CD4-positive, CD25-positive, alpha-beta regulatory T cell (primary cell): ENCODE data around the gene PSORS1C1. TPM values are rescaled to one million over a fixed set of nuclear protein-coding genes. Genes with fewer than 3 reads are reported as not detected.

ENCODE experiments used
- ATAC-seq, 2 donors: fragments of 150-1000 bp; cut with Tn5 transposase; one replicate each; pipeline ENCODE4 v1.10.0; 2021; ENCODE audit warnings: low read depth in 2 of 2, moderate number of reproducible peaks in 2 of 2, moderate library complexity in 1 of 2
- DNase-seq, 3 donors: peaks; one replicate each; pipeline versions ENCODE4 v3.0.0 to v3.0.0-alpha.2; 2012 to 2022; ENCODE audit warnings: mixed read lengths in 1 of 3
- H3K27ac ChIP-seq: one replicate; pipeline ENCODE4 v1.7.0; 2013; ENCODE audit warnings: mild to moderate bottlenecking, low read length; ENCODE audit not compliant: insufficient read depth, poor library complexity, severe bottlenecking
- H3K27me3 ChIP-seq: one replicate; pipeline ENCODE4 v1.7.0; 2013; ENCODE audit warnings: low read length; ENCODE audit not compliant: control insufficient read depth, insufficient read depth
- H3K36me3 ChIP-seq: one replicate; pipeline ENCODE4 v1.7.0; 2013; ENCODE audit warnings: mild to moderate bottlenecking, low read length, moderate library complexity; ENCODE audit not compliant: control insufficient read depth, insufficient read depth
- H3K4me1 ChIP-seq: 2 replicates; pipeline ENCODE4 v1.7.0; 2013; ENCODE audit warnings: mild to moderate bottlenecking, low read length; ENCODE audit not compliant: insufficient read depth, control insufficient read depth, poor library complexity, severe bottlenecking
- H3K4me3 ChIP-seq: one replicate; pipeline ENCODE4 v1.7.0; 2013; ENCODE audit warnings: low read depth, mild to moderate bottlenecking, low read length, moderate library complexity
- H3K9me3 ChIP-seq, 2 experiments: 1 replicate in 1 of 2; 2 replicates in 1 of 2; pipeline ENCODE4 v1.7.0; 2013; ENCODE audit warnings: low read length in 2 of 2, mild to moderate bottlenecking in 1 of 2, moderate library complexity in 1 of 2; ENCODE audit not compliant: control insufficient read depth in 2 of 2
- H3K27ac Mint-ChIP-seq, 3 donors: one replicate each; pipeline ENCODE4 v1.8.0; 2020 to 2022; ENCODE audit warnings: mild to moderate bottlenecking in 3 of 3, mixed read lengths in 3 of 3, moderate library complexity in 2 of 3
- H3K27me3 Mint-ChIP-seq: one replicate; pipeline ENCODE4 v1.8.0; 2022; ENCODE audit warnings: mild to moderate bottlenecking, mixed read lengths
- H3K36me3 Mint-ChIP-seq: one replicate; pipeline ENCODE4 v1.8.0; 2020; ENCODE audit warnings: mixed read lengths
- H3K4me1 Mint-ChIP-seq, 4 donors: one replicate each; pipeline ENCODE4 v1.8.0; 2020 to 2022; ENCODE audit warnings: mixed read lengths in 4 of 4, mild to moderate bottlenecking in 1 of 4
- H3K4me3 Mint-ChIP-seq, 4 donors: one replicate each; pipeline ENCODE4 v1.8.0; 2020 to 2022; ENCODE audit warnings: mild to moderate bottlenecking in 4 of 4, mixed read lengths in 4 of 4, moderate library complexity in 3 of 4
- H3K9me3 Mint-ChIP-seq, 7 donors: one replicate each; pipeline ENCODE4 v1.8.0; 2020 to 2022; ENCODE audit warnings: mixed read lengths in 7 of 7, mild to moderate bottlenecking in 3 of 7, moderate library complexity in 2 of 7
- polyA plus RNA-seq, 4 donors: library from polyadenylated mRNA; unstranded; fragments of 300-500 nt; fragmentation: Illumina TruSeq; gene quantifications; one replicate each; pipeline ENCODE4 v1.2.3, GENCODE V29; 2021
- total RNA-seq: library from RNA; stranded (reverse); gene quantifications from one replicate; pipeline ENCODE4 v1.2.3, GENCODE V29; 2022

PSORS1C1 gene
- total and polyA plus RNA-seq, 5 donors from 2014 or later = not detected

GRCh38 chr6:31142361-31142761 lies 27.8 kb downstream of the PSORS1C1 start:
- DNase-seq = no peak
- Histone ChIP-seq H3K4me3 (no peak overlapping the region), H3K27ac (no peak overlapping the region), H3K9me3 (no peaks in the 10 kb centered on the region), H3K27me3 (no peaks in the 10 kb centered on the region), H3K36me3 (no peaks in the 10 kb centered on the region), H3K4me1 (peaks cover 5% of the 10 kb centered on the region)
- Mint-ChIP-seq H3K9me3 (peaks cover 0 to 3% (median 0%) of the 10 kb centered on the region in 7 donors), H3K36me3 (peaks cover 17% of the 10 kb centered on the region), H3K4me1 (peaks cover 0 to 4% (median 4%) of the 10 kb centered on the region in 4 donors), H3K27me3 (no peaks in the 10 kb centered on the region), H3K27ac (no peak overlapping the region), H3K4me3 (peak overlapping the region in 1 of 4 donors; percentile 65)
- no peak for ATAC-seq

- H3K36me3 Mint-ChIP-seq = peaks cover 17% of the 10 kb centered on the region
- Histone ChIP-seq H3K4me1 (no peaks in the 10 kb centered on the region), H3K27me3 (no peaks in the 10 kb centered on the region), H3K4me3 (no peak overlapping the region), H3K9me3 (no peaks in the 10 kb centered on the region), H3K36me3 (no peaks in the 10 kb centered on the region), H3K27ac (no peak overlapping the region)
- no peak for ATAC-seq
- DNase-seq = no peak
- no peaks in the 10 kb centered on the region for H3K27me3 Mint-ChIP-seq
- no peaks in the 10 kb centered on the region for H3K9me3 Mint-ChIP-seq
- no peak overlapping the region for H3K4me3 Mint-ChIP-seq
- no peak overlapping the region for H3K27ac Mint-ChIP-seq
- H3K4me1 Mint-ChIP-seq = no peaks in the 10 kb centered on the region
Measured at GRCh38 chr6:31143148-31143547, 28.5 kb downstream of the PSORS1C1 start.

GRCh38 chr6:31144296-31144969 lies 29.8 kb downstream of the PSORS1C1 start:
- Histone ChIP-seq H3K4me3 (no peak overlapping the region), H3K9me3 (no peaks in the 10 kb centered on the region), H3K4me1 (no peaks in the 10 kb centered on the region), H3K27ac (no peak overlapping the region), H3K27me3 (no peaks in the 10 kb centered on the region), H3K36me3 (no peaks in the 10 kb centered on the region)
- ATAC-seq (no peak), DNase-seq (no peak)
- Mint-ChIP-seq H3K4me3 (no peak overlapping the region), H3K4me1 (no peaks in the 10 kb centered on the region), H3K27me3 (no peaks in the 10 kb centered on the region), H3K36me3 (peaks cover 17% of the 10 kb centered on the region), H3K9me3 (no peaks in the 10 kb centered on the region), H3K27ac (no peak overlapping the region)

GRCh38 chr6:31144970-31145340 lies 30.4 kb downstream of the PSORS1C1 start:
- no peak overlapping the region for H3K4me3 ChIP-seq
- no peak overlapping the region for H3K27ac ChIP-seq
- no peak for ATAC-seq
- H3K9me3 ChIP-seq = no peaks in the 10 kb centered on the region
- no peaks in the 10 kb centered on the region for H3K27me3 Mint-ChIP-seq
- no peaks in the 10 kb centered on the region for H3K4me1 Mint-ChIP-seq
- no peak for DNase-seq
- H3K4me1 ChIP-seq = no peaks in the 10 kb centered on the region
- peaks cover 3% of the 10 kb centered on the region for H3K36me3 ChIP-seq
- peaks cover 20% of the 10 kb centered on the region for H3K36me3 Mint-ChIP-seq
- no peaks in the 10 kb centered on the region for H3K9me3 Mint-ChIP-seq
- H3K4me3 Mint-ChIP-seq = no peak overlapping the region
- H3K27me3 ChIP-seq = no peaks in the 10 kb centered on the region
- no peak overlapping the region for H3K27ac Mint-ChIP-seq

GRCh38 chr6:31145386-31145785 lies 30.8 kb downstream of the PSORS1C1 start:
- Mint-ChIP-seq H3K36me3 (peaks cover 22% of the 10 kb centered on the region), H3K27ac (no peak overlapping the region), H3K9me3 (no peaks in the 10 kb centered on the region), H3K4me1 (no peaks in the 10 kb centered on the region), H3K4me3 (no peak overlapping the region), H3K27me3 (no peaks in the 10 kb centered on the region)
- no peak overlapping the region for H3K27ac ChIP-seq
- DNase-seq (no peak), ATAC-seq (no peak)
- H3K36me3 ChIP-seq = peaks cover 4% of the 10 kb centered on the region
- no peaks in the 10 kb centered on the region for H3K9me3 ChIP-seq
- no peaks in the 10 kb centered on the region for H3K27me3 ChIP-seq
- H3K4me1 ChIP-seq = no peaks in the 10 kb centered on the region
- no peak overlapping the region for H3K4me3 ChIP-seq

- peaks cover 0 to 3% (median 0%) of the 10 kb centered on the region in 4 donors for H3K4me1 Mint-ChIP-seq
- Histone ChIP-seq H3K27ac (no peak overlapping the region), H3K4me3 (no peak overlapping the region), H3K9me3 (no peaks in the 10 kb centered on the region), H3K27me3 (no peaks in the 10 kb centered on the region), H3K36me3 (peaks cover 4% of the 10 kb centered on the region), H3K4me1 (no peaks in the 10 kb centered on the region)
- H3K27ac Mint-ChIP-seq = no peak overlapping the region
- DNase-seq = no peak
- H3K9me3 Mint-ChIP-seq = peaks cover 0 to 2% (median 0%) of the 10 kb centered on the region in 7 donors
- no peak overlapping the region for H3K4me3 Mint-ChIP-seq
- H3K36me3 Mint-ChIP-seq = peaks cover 21% of the 10 kb centered on the region
- no peaks in the 10 kb centered on the region for H3K27me3 Mint-ChIP-seq
- no peak for ATAC-seq
Measured at GRCh38 chr6:31149827-31150447, 35.3 kb downstream of the PSORS1C1 start.

GRCh38 chr6:31152781-31153180 lies 38.2 kb downstream of the PSORS1C1 start:
- H3K27ac ChIP-seq = no peak overlapping the region
- H3K4me3 Mint-ChIP-seq = no peak overlapping the region
- peaks cover 5% of the 10 kb centered on the region for H3K4me1 ChIP-seq
- H3K27me3 ChIP-seq = no peaks in the 10 kb centered on the region
- H3K9me3 ChIP-seq = no peaks in the 10 kb centered on the region
- H3K27ac Mint-ChIP-seq = peak overlapping the region in 1 of 3 donors; percentile 51
- DNase-seq (no peak), ATAC-seq (no peak)
- peaks cover 4% of the 10 kb centered on the region for H3K36me3 ChIP-seq
- H3K27me3 Mint-ChIP-seq = no peaks in the 10 kb centered on the region
- peaks cover 0 to 14% (median 3%) of the 10 kb centered on the region in 4 donors for H3K4me1 Mint-ChIP-seq
- peaks cover 18% of the 10 kb centered on the region for H3K36me3 Mint-ChIP-seq
- no peak overlapping the region for H3K4me3 ChIP-seq
- H3K9me3 Mint-ChIP-seq = peaks cover 0 to 2% (median 0%) of the 10 kb centered on the region in 7 donors

- H3K27ac Mint-ChIP-seq = peak overlapping the region in 1 of 3 donors; percentile 60
- no peaks in the 10 kb centered on the region for H3K27me3 ChIP-seq
- no peak overlapping the region for H3K4me3 Mint-ChIP-seq
- H3K9me3 ChIP-seq = no peaks in the 10 kb centered on the region
- H3K36me3 ChIP-seq = peaks cover 4% of the 10 kb centered on the region
- peaks cover 18% of the 10 kb centered on the region for H3K36me3 Mint-ChIP-seq
- H3K4me1 Mint-ChIP-seq = peaks cover 4 to 29% (median 10%) of the 10 kb centered on the region in 4 donors
- no peak overlapping the region for H3K27ac ChIP-seq
- H3K4me1 ChIP-seq = peaks cover 18% of the 10 kb centered on the region
- peaks cover 0 to 2% (median 0%) of the 10 kb centered on the region in 7 donors for H3K9me3 Mint-ChIP-seq
- no peak for ATAC-seq
- H3K27me3 Mint-ChIP-seq = no peaks in the 10 kb centered on the region
- DNase-seq = no peak
- H3K4me3 ChIP-seq = no peak overlapping the region
Measured at GRCh38 chr6:31154436-31154835, 39.8 kb downstream of the PSORS1C1 start.
